GM19023 (cell line): ENCODE measurements around the gene TNRC6C.

Experiments used
- ATAC-seq: cut with Tn5 transposase; IDR thresholded peaks from one replicate; pipeline ENCODE4 v1.9.1; 2021; ENCODE audit warnings: mild to moderate bottlenecking, moderate library complexity; ENCODE audit not compliant: unreplicated experiment

TNRC6C gene

GRCh38 chr17:78124081-78124835, 165.8 kb downstream of the TNRC6C start:
- ATAC-seq: no peak

- no peak for ATAC-seq
These were observed 166.3 kb downstream of the TNRC6C start for GRCh38 chr17:78124836-78125137.

- no peak for ATAC-seq
These were observed 166.8 kb downstream of the TNRC6C start for GRCh38 chr17:78125138-78125913.

GRCh38 chr17:78125976-78126894, 167.7 kb downstream of the TNRC6C start:
- ATAC-seq: no peak

GRCh38 chr17:78126895-78127238, 168.4 kb downstream of the TNRC6C start:
- ATAC-seq: no peak

GRCh38 chr17:78127239-78127887, 168.9 kb downstream of the TNRC6C start:
- no peak for ATAC-seq

- no peak for ATAC-seq
These were observed 169.5 kb downstream of the TNRC6C start for GRCh38 chr17:78127888-78128550.

GRCh38 chr17:78128551-78129350, 170.2 kb downstream of the TNRC6C start, which contains the start of gene TMC6:
Gene TMC6, minus strand, starts transcription at chr17:78128755. Its CDS starts 1,923 bp downstream, at chr17:78126832.
- no peak for ATAC-seq

- ATAC-seq: no peak
These were observed 171.0 kb downstream of the TNRC6C start for GRCh38 chr17:78129351-78130089.

- ATAC-seq: no peak
These were observed 171.6 kb downstream of the TNRC6C start for GRCh38 chr17:78130090-78130436.

- no peak for ATAC-seq
These were observed 172.1 kb downstream of the TNRC6C start, which contains the start of gene TMC8 for GRCh38 chr17:78130437-78131101. Gene TMC8, plus strand, starts transcription at chr17:78130771. Its CDS starts 818 bp downstream, at chr17:78131589.

- no peak for ATAC-seq
These were observed 172.9 kb downstream of the TNRC6C start for GRCh38 chr17:78131172-78132083.

- ATAC-seq: no peak
These were observed 173.7 kb downstream of the TNRC6C start for GRCh38 chr17:78132084-78132676.

GRCh38 chr17:78132767-78133178, 174.3 kb downstream of the TNRC6C start:
- no peak for ATAC-seq

- no peak for ATAC-seq
These were observed 174.9 kb downstream of the TNRC6C start for GRCh38 chr17:78133179-78133951.
